ENCODE data around the gene ZBTB7C.

ZBTB7C gene

GRCh38 chr18:48367557-48367956, 41.6 kb downstream of the ZBTB7C start:
- Histone ChIP-seq H3K4me3 (ENCODE audit: low read depth, low read length) (no peak overlapping the region), H3K4me1 (no peaks in the 10 kb centered on the region), H3K27me3 (ENCODE audit: control insufficient read depth, insufficient read depth, low read length) (no peaks in the 10 kb centered on the region), H3K79me2 (no peaks in the 10 kb centered on the region), H3K9ac (no peak overlapping the region), H3K9me3 (ENCODE audit: control insufficient read depth, low read length) (no peaks in the 10 kb centered on the region), H3K4me2 (ENCODE audit: low read length) (no peak overlapping the region), H2AFZ (no peak overlapping the region), H3K27ac (no peak overlapping the region), H3K36me3 (ENCODE audit: control insufficient read depth, insufficient read depth, low read length) (no peaks in the 10 kb centered on the region)
- TF ChIP-seq CTCF (IDR thresholded peaks at IDR 0.05), result no peak

GRCh38 chr18:48365965-48366364, 43.2 kb downstream of the ZBTB7C start:
- no peaks in the 10 kb centered on the region for H3K27me3 ChIP-seq (ENCODE audit: control insufficient read depth, insufficient read depth, low read length)
- H2AFZ ChIP-seq, result no peak overlapping the region
- no peaks in the 10 kb centered on the region for H3K9me3 ChIP-seq (ENCODE audit: control insufficient read depth, low read length)
- no peak overlapping the region for H3K9ac ChIP-seq
- H3K79me2 ChIP-seq, result no peaks in the 10 kb centered on the region
- TF ChIP-seq CTCF (IDR thresholded peaks at IDR 0.05), result no peak
- H3K4me2 ChIP-seq (ENCODE audit: low read length), result no peak overlapping the region
- H3K27ac ChIP-seq, result no peak overlapping the region
- no peak overlapping the region for H3K4me3 ChIP-seq (ENCODE audit: low read depth, low read length)
- H3K4me1 ChIP-seq, result no peaks in the 10 kb centered on the region
- H3K36me3 ChIP-seq (ENCODE audit: control insufficient read depth, insufficient read depth, low read length), result no peaks in the 10 kb centered on the region

DNA sequence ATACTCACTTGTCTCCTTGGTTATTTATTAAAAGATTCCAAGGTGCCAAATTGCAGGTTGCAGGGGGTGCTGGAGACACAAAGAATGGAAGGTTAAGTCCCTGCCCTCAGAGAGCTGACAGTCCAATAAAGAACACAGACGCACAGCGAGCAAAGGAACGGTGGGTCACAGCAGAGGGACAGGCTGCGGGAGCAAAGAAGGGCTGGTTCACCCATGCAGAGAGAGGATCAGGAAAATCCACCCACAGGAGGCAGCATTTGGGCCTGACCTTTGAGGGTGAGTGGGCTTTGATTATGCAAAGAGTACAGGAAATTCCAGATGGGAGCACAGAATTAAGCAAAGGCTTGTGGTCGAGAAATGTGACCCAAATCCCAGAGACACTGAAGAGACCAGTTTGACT, 45.0 kb downstream of the ZBTB7C start:
- H3K79me2 ChIP-seq, result no peaks in the 10 kb centered on the region
- H3K4me3 ChIP-seq (ENCODE audit: low read depth, low read length), result no peak overlapping the region
- no peak overlapping the region for H2AFZ ChIP-seq
- no peaks in the 10 kb centered on the region for H3K36me3 ChIP-seq (ENCODE audit: control insufficient read depth, insufficient read depth, low read length)
- no peak overlapping the region for H3K9ac ChIP-seq
- H3K27me3 ChIP-seq (ENCODE audit: control insufficient read depth, insufficient read depth, low read length), result no peaks in the 10 kb centered on the region
- H3K9me3 ChIP-seq (ENCODE audit: control insufficient read depth, low read length), result no peaks in the 10 kb centered on the region
- no peak overlapping the region for H3K4me2 ChIP-seq (ENCODE audit: low read length)
- TF ChIP-seq CTCF (IDR thresholded peaks at IDR 0.05), result no peak
- H3K4me1 ChIP-seq, result no peaks in the 10 kb centered on the region
- no peak overlapping the region for H3K27ac ChIP-seq

DNA sequence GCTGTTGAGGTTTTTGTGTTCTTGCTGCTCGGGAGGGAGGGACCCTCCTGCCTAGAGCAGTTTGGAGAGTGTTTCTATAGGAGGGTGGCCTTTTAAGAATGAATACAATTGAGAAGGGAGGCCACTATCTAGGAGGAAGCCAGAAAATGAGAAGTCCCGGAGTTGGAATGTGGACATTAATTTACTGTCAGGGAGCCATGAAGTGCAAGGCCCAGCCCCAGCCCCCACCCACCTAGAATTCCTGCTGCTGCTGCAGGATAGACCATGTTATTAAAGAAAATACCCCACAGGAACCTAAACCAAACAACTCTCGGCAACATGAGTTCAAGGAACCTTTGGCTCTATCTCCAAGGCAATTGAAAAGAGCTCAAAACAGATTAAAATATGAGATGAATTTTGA, 46.0 kb downstream of the ZBTB7C start:
- Histone ChIP-seq H2AFZ (no peak overlapping the region), H3K4me3 (ENCODE audit: low read depth, low read length) (no peak overlapping the region), H3K36me3 (ENCODE audit: control insufficient read depth, insufficient read depth, low read length) (no peaks in the 10 kb centered on the region), H3K4me2 (ENCODE audit: low read length) (no peak overlapping the region), H3K9ac (no peak overlapping the region), H3K27me3 (ENCODE audit: control insufficient read depth, insufficient read depth, low read length) (no peaks in the 10 kb centered on the region), H3K4me1 (no peaks in the 10 kb centered on the region), H3K27ac (no peak overlapping the region), H3K79me2 (no peaks in the 10 kb centered on the region), H3K9me3 (ENCODE audit: control insufficient read depth, low read length) (no peaks in the 10 kb centered on the region)
- TF ChIP-seq CTCF (IDR thresholded peaks at IDR 0.05), result no peak

DNA sequence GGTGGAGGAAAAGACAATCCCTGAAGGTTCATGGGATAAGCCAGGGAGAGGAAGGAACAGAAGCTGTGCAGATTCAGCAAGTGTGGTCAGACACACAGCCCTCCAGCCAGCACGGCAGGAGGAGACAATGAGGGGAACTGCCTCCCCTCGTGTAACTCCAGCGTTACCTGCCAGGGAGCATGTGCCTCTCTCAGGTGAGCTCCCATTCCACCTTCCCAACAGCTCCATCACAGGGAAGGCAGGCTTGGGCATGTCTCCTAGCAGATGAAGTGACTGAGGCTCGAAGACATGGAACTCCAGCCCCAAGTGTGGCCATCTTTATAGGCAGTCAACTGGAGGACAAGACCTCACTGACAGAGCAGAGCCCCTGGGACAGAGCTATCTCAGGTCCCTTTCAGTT, 47.4 kb downstream of the ZBTB7C start:
- no peaks in the 10 kb centered on the region for H3K79me2 ChIP-seq
- H3K27me3 ChIP-seq (ENCODE audit: control insufficient read depth, insufficient read depth, low read length), result no peaks in the 10 kb centered on the region
- H3K9ac ChIP-seq, result no peak overlapping the region
- no peaks in the 10 kb centered on the region for H3K36me3 ChIP-seq (ENCODE audit: control insufficient read depth, insufficient read depth, low read length)
- no peaks in the 10 kb centered on the region for H3K4me1 ChIP-seq
- TF ChIP-seq CTCF (IDR thresholded peaks at IDR 0.05), result no peak
- H3K4me3 ChIP-seq (ENCODE audit: low read depth, low read length), result no peak overlapping the region
- no peak overlapping the region for H2AFZ ChIP-seq
- H3K4me2 ChIP-seq (ENCODE audit: low read length), result no peak overlapping the region
- H3K27ac ChIP-seq, result no peak overlapping the region
- no peaks in the 10 kb centered on the region for H3K9me3 ChIP-seq (ENCODE audit: control insufficient read depth, low read length)
